RWPE1 (cell line): ENCODE measurements around the gene SSR1.
"Not testable (repeated sequence)": the region's sequence is repeated elsewhere in the genome, so short reads cannot be mapped to it uniquely, and the experiment has no call there.

Experiments
- CTCF ChIA-PET: fragments of 350-600 bp; sonication (Branson Sonifier 250); formaldehyde crosslinking; extraction: SDS; loops from one replicate; lab custom pipeline; 2021; lab: Yijun Ruan, JAX
- POLR2A ChIA-PET: fragments of 400-600 bp; formaldehyde crosslinking; extraction: SDS; loops from one replicate; lab custom pipeline; 2020; ENCODE audit warnings: antibody characterized with exemption; ENCODE audit not compliant: low non-redundant PET; lab: Yijun Ruan, JAX
- DNase-seq: peaks from one replicate; pipeline ENCODE4 v3.0.0; 2012; ENCODE audit warnings: low spot score
- H3K27ac ChIP-seq: fragments of 450-650 bp; 2 replicates; pipeline ENCODE4 v1.5.1; 2017
- CTCF ChIP-seq: fragments of 450-650 bp; conservative IDR thresholded peaks from 2 replicates; pipeline ENCODE4 v1.5.1; 2017; ENCODE audit warnings: low read depth, mild to moderate bottlenecking

The SSR1 gene

DNA sequence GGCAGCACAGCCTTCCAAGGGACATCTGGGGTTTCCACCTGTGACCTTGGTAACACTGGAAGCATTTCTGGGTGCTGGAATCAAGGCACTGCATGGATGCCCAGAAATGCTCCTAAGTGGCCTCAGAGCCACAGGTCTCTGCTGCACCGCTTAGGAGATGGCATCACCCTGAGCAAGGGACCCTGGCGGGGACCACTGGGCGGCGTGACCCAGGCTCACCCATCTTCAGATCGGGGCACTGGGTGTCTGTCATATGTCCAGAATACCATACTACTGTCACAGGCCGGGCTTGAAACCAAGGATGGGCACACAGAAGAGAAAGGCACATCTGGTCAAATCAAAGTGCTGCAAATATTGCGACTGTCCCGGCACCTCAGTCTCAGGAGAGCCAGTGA is 45.9 kb downstream of the SSR1 start:
- no peak for DNase-seq
- TF ChIP-seq CTCF, result no peak
- POLR2A ChIA-PET, result no interaction called here
- peak overlapping the region; percentile 90 for H3K27ac ChIP-seq
- CTCF ChIA-PET, result interaction anchor here (0.6 to 0.9 kb wide), 2 partner anchors 9 to 309 kb away, joined by 3 to 5 read pairs; no protein-coding TSS in a partner anchor

- CTCF ChIA-PET, POLR2A ChIA-PET, DNase-seq: not testable (repeated sequence)
- H3K27ac ChIP-seq, result peak overlapping the region; percentile 33
These were observed 47.6 kb downstream of the SSR1 start for GRCh38 chr6:7265385-7265726.

DNA sequence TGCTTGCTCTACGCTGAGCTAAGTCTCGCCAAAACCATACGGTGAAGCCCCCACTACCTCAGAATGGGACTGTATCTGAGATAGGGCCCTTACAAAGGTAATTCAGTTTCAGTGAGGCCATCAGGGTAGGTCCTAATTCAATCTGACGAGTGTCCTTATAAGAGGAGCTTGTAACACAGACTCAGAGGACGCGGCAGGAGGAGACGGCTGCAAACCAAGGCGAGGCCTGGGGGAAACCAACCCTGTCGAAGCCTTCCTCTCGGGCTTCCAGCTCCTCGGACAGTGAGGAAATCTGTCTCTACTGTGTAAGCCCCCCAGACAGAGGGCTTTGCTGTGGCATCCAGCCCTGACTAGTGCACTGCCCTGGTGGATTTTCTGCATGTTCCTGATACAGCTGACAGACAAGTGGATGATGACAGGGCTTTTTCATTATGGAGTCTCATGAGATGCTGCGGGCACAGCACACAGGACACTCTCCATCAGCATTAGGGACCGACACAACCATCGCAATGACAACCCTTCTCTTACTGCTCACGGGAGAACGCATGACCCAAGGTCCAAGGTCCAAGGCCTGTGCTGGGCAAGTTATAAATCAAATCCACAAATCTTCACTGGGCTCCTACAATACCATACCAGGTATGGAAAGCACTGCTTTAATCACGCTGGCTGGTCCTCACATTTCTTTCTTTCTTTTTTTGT is 48.2 kb downstream of the SSR1 start:
- CTCF ChIA-PET, result no interaction called here
- H3K27ac ChIP-seq, result peak overlapping the region; percentile 33
- POLR2A ChIA-PET, result interaction anchor here (0.6 kb wide), 1 partner anchor 11 kb away, joined by 3 read pairs; no protein-coding TSS in a partner anchor
- DNase-seq, result no peak
- TF ChIP-seq CTCF, result no peak

DNA sequence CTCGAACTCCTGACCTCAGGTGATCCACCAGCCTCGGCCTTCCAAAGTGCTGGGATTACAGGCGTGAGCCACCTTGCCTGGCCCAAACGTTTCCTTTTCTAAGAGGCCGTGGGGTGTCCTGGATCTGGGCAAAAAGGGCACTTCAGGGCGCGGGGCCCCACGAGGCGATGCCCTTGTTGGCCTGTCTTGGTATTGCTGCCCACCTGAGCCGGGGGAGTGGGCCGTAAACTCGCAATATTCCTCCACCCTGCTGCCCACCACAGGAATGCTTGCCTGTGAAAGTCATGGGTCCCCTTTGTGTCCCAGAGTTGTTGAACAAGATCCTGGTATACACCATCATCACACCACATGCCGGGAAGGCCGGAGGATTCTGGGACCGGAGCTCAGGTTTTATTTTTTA is 49.0 kb downstream of the SSR1 start:
- ChIA-PET POLR2A (interaction anchor here (0.6 kb wide), 1 partner anchor 10 kb away, joined by 3 read pairs; no protein-coding TSS in a partner anchor), CTCF (no interaction called here)
- H3K27ac ChIP-seq, result peak overlapping the region; percentile 16; the same call in 1 of the 2 replicates
- DNase-seq, result no peak
- TF ChIP-seq CTCF, result no peak

DNA sequence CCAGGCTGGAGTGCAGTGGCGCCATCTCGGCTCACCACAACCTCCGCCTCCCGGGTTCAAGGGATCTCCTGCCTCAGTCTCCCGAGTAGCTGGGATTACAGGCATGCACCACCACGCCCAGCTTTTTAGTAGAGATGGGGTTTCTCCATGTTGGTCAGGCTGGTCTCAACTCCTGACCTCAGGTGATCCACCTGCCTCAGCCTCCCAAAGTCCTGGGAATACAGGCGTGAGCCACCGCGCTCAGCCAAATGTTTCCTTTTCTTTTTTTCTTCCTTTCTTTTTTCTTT is 49.5 kb downstream of the SSR1 start:
- CTCF ChIA-PET, result interaction anchor here (2.4 kb wide), 1 partner anchor 12 kb away, joined by 14 read pairs; no protein-coding TSS in a partner anchor
- H3K27ac ChIP-seq, result peak overlapping the region; percentile 91; the same call in 1 of the 2 replicates
- POLR2A ChIA-PET, DNase-seq: not testable (repeated sequence)

DNA sequence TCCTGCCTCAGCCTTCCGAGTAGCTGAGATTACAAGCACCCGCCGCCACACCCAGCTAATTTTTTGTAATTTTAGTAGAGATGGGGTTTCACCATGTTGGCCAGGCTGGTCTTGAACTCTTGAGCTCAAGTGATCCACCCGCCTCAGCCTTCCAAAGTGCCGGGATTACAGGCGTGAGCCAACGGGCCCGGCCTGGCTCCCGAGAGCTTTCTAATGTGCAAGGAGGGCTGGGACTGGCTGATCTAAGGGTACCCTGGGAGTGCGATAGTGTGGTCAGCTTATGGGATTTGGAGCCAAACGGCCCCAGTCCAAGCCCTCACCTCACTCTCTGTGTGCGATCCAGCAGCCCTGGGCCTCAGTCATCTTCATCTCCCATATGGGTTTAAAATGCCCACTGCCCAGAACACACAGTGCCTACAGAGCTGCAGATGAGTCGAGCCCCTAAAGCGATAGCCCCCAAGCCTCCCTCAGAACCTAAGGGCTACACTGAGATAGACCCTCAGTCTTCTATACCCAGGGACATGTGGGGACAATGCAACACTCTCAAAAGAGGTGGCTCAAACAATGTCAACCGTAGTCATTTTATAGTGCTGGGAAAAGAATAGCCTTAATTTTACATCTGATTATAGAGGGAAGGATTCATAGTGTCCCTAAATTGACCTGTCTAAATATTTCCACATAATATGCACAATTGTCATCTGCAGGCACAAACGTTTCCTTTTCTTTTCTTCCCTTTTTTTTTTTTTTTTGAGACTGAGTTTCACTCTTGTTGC is 50.1 kb downstream of the SSR1 start:
- H3K27ac ChIP-seq, result peak overlapping the region; percentile 91
- no peak for TF ChIP-seq CTCF
- POLR2A ChIA-PET, result interaction anchor here (0.8 kb wide), 1 partner anchor 19 kb away, joined by 4 read pairs; no protein-coding TSS in a partner anchor
- DNase-seq, result no peak
- CTCF ChIA-PET, result interaction anchor here (2.4 kb wide), 1 partner anchor 12 kb away, joined by 14 read pairs; no protein-coding TSS in a partner anchor

- peak overlapping the region; percentile 91 for H3K27ac ChIP-seq
- no peak for DNase-seq
- ChIA-PET POLR2A (interaction anchor here (0.8 kb wide), 1 partner anchor 20 kb away, joined by 4 read pairs; no protein-coding TSS in a partner anchor), CTCF (interaction anchor here (0.6 to 2.4 kb wide), 3 partner anchors 13 to 537 kb away, joined by 3 to 14 read pairs (median 3); no protein-coding TSS in a partner anchor)
- no peak for TF ChIP-seq CTCF
These were observed 51.0 kb downstream of the SSR1 start for GRCh38 chr6:7261852-7262461.
